Sigmoid colon (tissue), 7 donors: ENCODE results near the gene AMBN. TPM values are rescaled to one million over a fixed set of nuclear protein-coding genes. Genes with fewer than 3 reads are reported as not detected.

Experiments
- DNase-seq: peaks from one replicate; pipeline ENCODE4 v3.0.0-alpha.2; 2019
- H3K27ac ChIP-seq, 4 donors: fragments of 200-600 bp; sonication (generic); one replicate each; pipeline ENCODE4 v1.5.1; 2016 to 2019; ENCODE audit warnings: mild to moderate bottlenecking in 1 of 4
- H3K27me3 ChIP-seq, 3 donors: fragments of 200-600 bp; sonication (generic); one replicate each; pipeline ENCODE4 v1.5.1; 2019; ENCODE audit warnings: mild to moderate bottlenecking in 1 of 3
- H3K36me3 ChIP-seq, 4 donors: fragments of 200-600 bp; sonication (generic); one replicate each; pipeline ENCODE4 v1.5.1; 2016 to 2019
- H3K4me1 ChIP-seq, 4 donors: fragments of 200-600 bp; sonication (generic); one replicate each; pipeline ENCODE4 v1.5.1; 2017 to 2019
- H3K4me3 ChIP-seq, 4 donors: fragments of 200-600 bp; sonication (generic); one replicate each; pipeline ENCODE4 v1.5.1; 2017 to 2019; ENCODE audit warnings: mild to moderate bottlenecking in 2 of 4, moderate library complexity in 1 of 4
- H3K9me3 ChIP-seq, 4 donors: fragments of 200-600 bp in 3 of 4; sonication (generic) in 3 of 4; one replicate each; pipeline versions ENCODE4 v1.5.1 to v1.6.1; 2013 to 2019
- CTCF ChIP-seq, 4 experiments: fragments of 450-650 bp in 3 of 4; fragments of 200-600 bp in 1 of 4; IDR thresholded peaks; one replicate each; pipeline ENCODE4 v1.5.1; 2016 to 2019; ENCODE audit warnings: antibody characterized with exemption in 4 of 4, mild to moderate bottlenecking in 3 of 4, moderate library complexity in 2 of 4
- EP300 ChIP-seq, 4 donors: sonication (generic); formaldehyde crosslinking; IDR thresholded peaks; one replicate each; pipeline ENCODE4 v1.6.1; 2017; ENCODE audit warnings: antibody characterized with exemption in 4 of 4
- POLR2A ChIP-seq, 2 donors: fragments of 450-650 bp; IDR thresholded peaks; one replicate each; pipeline ENCODE4 v1.6.1; 2016; ENCODE audit warnings: antibody characterized with exemption in 2 of 2, mild to moderate bottlenecking in 2 of 2, moderate library complexity in 2 of 2
- POLR2AphosphoS5 ChIP-seq, 4 donors: sonication (generic); formaldehyde crosslinking; IDR thresholded peaks; one replicate each; pipeline ENCODE4 v1.6.1; 2017; ENCODE audit warnings: antibody characterized with exemption in 4 of 4
- WGBS, 2 donors: extraction: QIAGEN DNeasy Blood & Tissue Kit; methylation state at CpG; one replicate each; pipeline ENCODE4 v1.1.7; 2013; 5-methylcytosine and 5-hydroxymethylcytosine counted together
- intact Hi-C: fragments of 100-400 bp; cut with DNase I; formaldehyde crosslinking; loops from one replicate; pipeline ENCODE4 v1.15.1; 2023
- polyA plus RNA-seq, 3 donors: library from polyadenylated mRNA; stranded (reverse); fragments of 200-250 nt; gene quantifications; one replicate each; pipeline ENCODE4 v1.2.3, GENCODE V29; 2013
- total RNA-seq, 4 donors: library from RNA; depleted of rRNA; stranded (reverse); fragments of >200 nt; gene quantifications; one replicate each; pipeline ENCODE4 v1.1.0, GENCODE V29; 2016
- donor health status: healthy with polysubstance abuse.
- donor health status: Bipolar disorder and iron deficiency.
- donor health status: healthy.

Gene AMBN
- total and polyA plus RNA-seq, 7 donors, result not detected

GRCh38 chr4:70581980-70582379 is 10.1 kb upstream of the AMBN start:
- Histone ChIP-seq H3K4me1 (no peaks in the 10 kb centered on the region), H3K27me3 (no peaks in the 10 kb centered on the region), H3K27ac (no peak overlapping the region), H3K9me3 (no peaks in the 10 kb centered on the region), H3K4me3 (no peak overlapping the region), H3K36me3 (no peaks in the 10 kb centered on the region)
- TF ChIP-seq POLR2A (IDR thresholded peaks at IDR 0.05), result no peak
- no peak for TF ChIP-seq CTCF (IDR thresholded peaks at IDR 0.05)
- TF ChIP-seq POLR2AphosphoS5 (IDR thresholded peaks at IDR 0.05), result no peak
- TF ChIP-seq EP300 (IDR thresholded peaks at IDR 0.05), result no peak
- 66 to 97% methylated on average over 2 of the region's 2 CpGs for WGBS, 2 donors
- no peak for DNase-seq
- intact Hi-C loops, result no loop called here

- 13 to 57% methylated on average over 9 of the region's 9 CpGs for WGBS, 2 donors
- Histone ChIP-seq H3K36me3 (no peaks in the 10 kb centered on the region), H3K9me3 (no peaks in the 10 kb centered on the region), H3K27me3 (no peaks in the 10 kb centered on the region), H3K27ac (no peak overlapping the region), H3K4me1 (no peaks in the 10 kb centered on the region), H3K4me3 (no peak overlapping the region)
- intact Hi-C loops, result no loop called here
- DNase-seq, result no peak
- TF ChIP-seq POLR2AphosphoS5 (IDR thresholded peaks at IDR 0.05) (no peak), EP300 (IDR thresholded peaks at IDR 0.05) (no peak), CTCF (IDR thresholded peaks at IDR 0.05) (no peak), POLR2A (IDR thresholded peaks at IDR 0.05) (no peak)
Measured at GRCh38 chr4:70583952-70584834, 7.9 kb upstream of the AMBN start.

GRCh38 chr4:70586841-70587240 is 5.2 kb upstream of the AMBN start:
- no peak for DNase-seq
- H3K36me3 ChIP-seq, result no peaks in the 10 kb centered on the region
- intact Hi-C loops, result no loop called here
- TF ChIP-seq POLR2A (IDR thresholded peaks at IDR 0.05) (no peak), EP300 (IDR thresholded peaks at IDR 0.05) (no peak), CTCF (IDR thresholded peaks at IDR 0.05) (no peak), POLR2AphosphoS5 (IDR thresholded peaks at IDR 0.05) (no peak)
- H3K9me3 ChIP-seq, result no peaks in the 10 kb centered on the region
- 76 to 84% methylated on average over 2 of the region's 2 CpGs for WGBS, 2 donors
- no peaks in the 10 kb centered on the region for H3K4me1 ChIP-seq
- no peak overlapping the region for H3K4me3 ChIP-seq
- H3K27ac ChIP-seq, result no peak overlapping the region
- H3K27me3 ChIP-seq, result no peaks in the 10 kb centered on the region

- no peak for TF ChIP-seq POLR2A (IDR thresholded peaks at IDR 0.05)
- TF ChIP-seq EP300 (IDR thresholded peaks at IDR 0.05), result no peak
- TF ChIP-seq POLR2AphosphoS5 (IDR thresholded peaks at IDR 0.05), result no peak
- intact Hi-C loops, result no loop called here
- Histone ChIP-seq H3K4me1 (no peaks in the 10 kb centered on the region), H3K27ac (no peak overlapping the region), H3K27me3 (no peaks in the 10 kb centered on the region), H3K36me3 (no peaks in the 10 kb centered on the region), H3K9me3 (no peaks in the 10 kb centered on the region), H3K4me3 (no peak overlapping the region)
- DNase-seq, result no peak
Measured at GRCh38 chr4:70589785-70590184, 2.3 kb upstream of the AMBN start.

- no peak for DNase-seq
- H3K4me1 ChIP-seq, result no peaks in the 10 kb centered on the region
- H3K27me3 ChIP-seq, result no peaks in the 10 kb centered on the region
- H3K9me3 ChIP-seq, result no peaks in the 10 kb centered on the region
- TF ChIP-seq POLR2AphosphoS5 (IDR thresholded peaks at IDR 0.05), result no peak
- no peak for TF ChIP-seq EP300 (IDR thresholded peaks at IDR 0.05)
- no peak for TF ChIP-seq POLR2A (IDR thresholded peaks at IDR 0.05)
- TF ChIP-seq CTCF (IDR thresholded peaks at IDR 0.05), result no peak
- intact Hi-C loops, result no loop called here
- no peak overlapping the region for H3K27ac ChIP-seq
- H3K36me3 ChIP-seq, result no peaks in the 10 kb centered on the region
- no peak overlapping the region for H3K4me3 ChIP-seq
Measured at GRCh38 chr4:70594196-70594595, 2.1 kb downstream of the AMBN start.
